Neural cell (in vitro differentiated cells): ENCODE data around the gene KRTAP19-5. TPM values are rescaled to one million over a fixed set of nuclear protein-coding genes. Genes with fewer than 3 reads are reported as not detected.

Source experiments
- H2AFZ ChIP-seq: fragments of 200-600, 300-800 bp; sonication (generic), shearing (Covaris generic); 2 replicates; pipeline ENCODE4 v1.6.0; 2014; ENCODE audit warnings: low read depth, mild to moderate bottlenecking, antibody characterized with exemption, low read length, moderate library complexity
- H3F3A ChIP-seq: fragments of 200-600 bp; shearing (Covaris generic); 2 replicates; pipeline ENCODE4 v1.6.1; 2016; ENCODE audit warnings: mild to moderate bottlenecking, moderate library complexity, mixed read lengths, antibody characterized with exemption, low read length; ENCODE audit not compliant: insufficient read depth, poor library complexity, severe bottlenecking
- H3K27ac ChIP-seq: fragments of 200-600, 300-800 bp; sonication (generic), shearing (Covaris generic); 2 replicates; pipeline ENCODE4 v1.5.1; 2014; ENCODE audit warnings: mild to moderate bottlenecking, low read length, moderate library complexity
- H3K27me3 ChIP-seq: fragments of 300-800, 200-600 bp; sonication (generic), shearing (Covaris generic); 2 replicates; pipeline ENCODE4 v1.6.0; 2014; ENCODE audit warnings: mild to moderate bottlenecking, low read depth, low read length, moderate library complexity; ENCODE audit not compliant: insufficient read depth
- H3K36me3 ChIP-seq: fragments of 300-800, 200-600 bp; sonication (generic), shearing (Covaris generic); 2 replicates; pipeline ENCODE4 v1.5.1; 2014; ENCODE audit warnings: mild to moderate bottlenecking, antibody characterized with exemption, low read length, moderate library complexity; ENCODE audit not compliant: insufficient read depth
- H3K4me2 ChIP-seq: fragments of 300-800, 200-600 bp; sonication (generic), shearing (Covaris generic); 2 replicates; pipeline ENCODE4 v1.6.0; 2014; ENCODE audit warnings: mild to moderate bottlenecking, low read length
- H3K4me3 ChIP-seq: fragments of 300-800, 200-600 bp; sonication (generic), shearing (Covaris generic); 2 replicates; pipeline ENCODE4 v1.5.1; 2014; ENCODE audit warnings: mild to moderate bottlenecking, low read length, moderate library complexity
- H3K79me2 ChIP-seq: fragments of 200-600 bp; shearing (Covaris generic); replicated peaks from 2 replicates; pipeline ENCODE4 v1.6.0; 2014; ENCODE audit warnings: mild to moderate bottlenecking, low read length, moderate library complexity; ENCODE audit not compliant: insufficient read depth
- H3K9ac ChIP-seq: fragments of 300-800, 200-600 bp; sonication (generic), shearing (Covaris generic); 2 replicates; pipeline ENCODE4 v1.6.1; 2016; ENCODE audit warnings: mild to moderate bottlenecking, low read length, mixed read lengths
- H3K9me2 ChIP-seq: fragments of 200-600 bp; shearing (Covaris generic); 2 replicates; pipeline ENCODE4 v1.6.1; 2016; ENCODE audit warnings: mild to moderate bottlenecking, low read length, mixed read lengths; ENCODE audit not compliant: insufficient read depth
- H3K9me3 ChIP-seq: fragments of 200-600, 300-800 bp; sonication (generic), shearing (Covaris generic); 2 replicates; pipeline ENCODE4 v1.6.1; 2016; ENCODE audit warnings: mild to moderate bottlenecking, mixed run types, low read length, moderate library complexity, mixed read lengths
- H4K20me1 ChIP-seq: fragments of 200-600 bp; shearing (Covaris generic); 2 replicates; pipeline ENCODE4 v1.6.1; 2016; ENCODE audit warnings: mild to moderate bottlenecking, mixed run types; ENCODE audit not compliant: insufficient read depth
- CTCF ChIP-seq: fragments of 450-650 bp; IDR thresholded peaks from 2 replicates; pipeline ENCODE4 v1.5.1; 2014; ENCODE audit warnings: antibody characterized with exemption, mild to moderate bottlenecking, moderate library complexity; ENCODE audit not compliant: poor library complexity, severe bottlenecking
- EP300 ChIP-seq: fragments of 450-650 bp; conservative IDR thresholded peaks from 2 replicates; pipeline ENCODE4 v1.6.1; 2014; ENCODE audit warnings: antibody characterized with exemption, mild to moderate bottlenecking, moderate library complexity; ENCODE audit not compliant: poor library complexity, severe bottlenecking
- EZH2 ChIP-seq: fragments of 200-600, 300-800 bp; shearing (Covaris generic), sonication (generic); IDR thresholded peaks from 2 replicates; pipeline ENCODE4 v1.6.1; 2014; ENCODE audit warnings: antibody characterized with exemption, low read length, borderline replicate concordance, mild to moderate bottlenecking; ENCODE audit not compliant: insufficient read depth, poor library complexity, severe bottlenecking
- MXI1 ChIP-seq: fragments of 450-650 bp; conservative IDR thresholded peaks from 2 replicates; pipeline ENCODE4 v1.6.1; 2014; ENCODE audit warnings: antibody characterized with exemption, mild to moderate bottlenecking; ENCODE audit not compliant: poor library complexity, severe bottlenecking
- POLR2AphosphoS5 ChIP-seq: IDR thresholded peaks from 2 replicates; pipeline ENCODE4 v1.6.1; 2012
- RAD21 ChIP-seq: fragments of 450-650 bp; conservative IDR thresholded peaks from 2 replicates; pipeline ENCODE4 v1.6.1; 2014; ENCODE audit warnings: antibody characterized with exemption, mild to moderate bottlenecking, moderate library complexity
- REST ChIP-seq: IDR thresholded peaks from 2 replicates; pipeline ENCODE4 v1.6.1; 2012; ENCODE audit warnings: borderline replicate concordance
- SMC3 ChIP-seq: fragments of 450-650 bp; conservative IDR thresholded peaks from 2 replicates; pipeline ENCODE4 v1.6.1; 2014; ENCODE audit warnings: antibody characterized with exemption, mild to moderate bottlenecking, moderate library complexity; ENCODE audit not compliant: poor library complexity
- TAF1 ChIP-seq: IDR thresholded peaks from 2 replicates; pipeline ENCODE4 v1.6.1; 2012; ENCODE audit warnings: low read depth
- polyA plus RNA-seq: library from polyadenylated mRNA; depleted of rRNA; stranded (reverse); fragments of >200 nt; gene quantifications from 2 replicates; pipeline ENCODE4 v1.2.3, GENCODE V29; 2014

KRTAP19-5 gene
- polyA plus RNA-seq, 1 donor from 2014 or later: not detected

- Histone ChIP-seq H3K9ac (no peak within 1 kb of the TSS), H3K27me3 (no peaks in the 10 kb centered on the region), H3K36me3 (no peaks in the 10 kb centered on the region), H3K79me2 (no peaks in the 10 kb centered on the region), H3K4me2 (no peak within 1 kb of the TSS), H3F3A (no peaks in the 10 kb centered on the region), H3K27ac (no peak within 1 kb of the TSS), H4K20me1 (no peaks in the 10 kb centered on the region), H3K9me2 (no peaks in the 10 kb centered on the region), H2AFZ (no peak within 1 kb of the TSS), H3K9me3 (no peaks in the 10 kb centered on the region), H3K4me3 (no peak within 1 kb of the TSS)
- no peak for TF ChIP-seq SMC3
- TF ChIP-seq TAF1: no peak
- no peak for TF ChIP-seq RAD21
- TF ChIP-seq REST: no peak
- no peak for TF ChIP-seq POLR2AphosphoS5
- TF ChIP-seq EP300: no peak
- TF ChIP-seq EZH2: no peak
- no peak for TF ChIP-seq MXI1
- no peak for TF ChIP-seq CTCF
These were observed 21.8 kb downstream of the KRTAP19-5 start, which contains the start of gene KRTAP19-1 for GRCh38 chr21:30480145-30480544. Gene KRTAP19-1, minus strand, starts transcription at chr21:30480367. Its CDS starts 50 bp downstream, at chr21:30480317.

- H4K20me1 ChIP-seq: no peaks in the 10 kb centered on the region
These were observed 22.7 kb downstream of the KRTAP19-5 start for GRCh38 chr21:30479259-30479658.

More at GRCh38 chr21:30479259-30479658, 22.7 kb downstream of the KRTAP19-5 start:
- Histone ChIP-seq H3K4me3 (no peak overlapping the region), H3K9me3 (no peaks in the 10 kb centered on the region), H3K4me2 (no peak overlapping the region), H3K9me2 (no peaks in the 10 kb centered on the region), H2AFZ (no peak overlapping the region), H3K27me3 (no peaks in the 10 kb centered on the region), H3K9ac (no peak overlapping the region), H3K36me3 (no peaks in the 10 kb centered on the region), H3K27ac (no peak overlapping the region), H3K79me2 (no peaks in the 10 kb centered on the region), H3F3A (no peaks in the 10 kb centered on the region)
- TF ChIP-seq TAF1 (no peak), REST (no peak), EP300 (no peak), SMC3 (no peak), RAD21 (no peak), CTCF (no peak), POLR2AphosphoS5 (no peak), EZH2 (no peak), MXI1 (no peak)
